ENCODE measurements around the gene TATDN2. TPM values are rescaled to one million over a fixed set of nuclear protein-coding genes. Genes with fewer than 3 reads are reported as not detected.

The TATDN2 gene
- total RNA-seq, 3 donors from 2014 or later, result 29.8 to 34.9 (median 34.4) TPM

- no peaks in the 10 kb centered on the region for H3K4me1 ChIP-seq (ENCODE audit: low read depth)
- H3K9me3 ChIP-seq, result no peaks in the 10 kb centered on the region
- ATAC-seq, result no peak
- intact Hi-C loops (cut with DNase I, micrococcal nuclease), result no loop called here
- no peak for TF ChIP-seq CTCF (IDR thresholded peaks at IDR 0.05)
- peaks cover 26% of the 10 kb centered on the region for H3K36me3 ChIP-seq (ENCODE audit: low read depth)
- H3K4me3 ChIP-seq, result no peak overlapping the region
- no peak for DNase-seq
These were observed 62.3 kb downstream of the TATDN2 start for GRCh38 chr3:10310578-10310977.

GRCh38 chr3:10311710-10312109 is 63.5 kb downstream of the TATDN2 start:
- intact Hi-C loops (cut with DNase I, micrococcal nuclease), result no loop called here
- Histone ChIP-seq H3K36me3 (ENCODE audit: low read depth) (peaks cover 26% of the 10 kb centered on the region), H3K4me1 (ENCODE audit: low read depth) (no peaks in the 10 kb centered on the region), H3K4me3 (no peak overlapping the region), H3K9me3 (no peaks in the 10 kb centered on the region)
- DNase-seq, result no peak
- no peak for ATAC-seq
- no peak for TF ChIP-seq CTCF (IDR thresholded peaks at IDR 0.05)

- TF ChIP-seq CTCF (IDR thresholded peaks at IDR 0.05), result no peak
These were observed 64.1 kb downstream of the TATDN2 start for GRCh38 chr3:10312391-10312790.

GRCh38 chr3:10312861-10313260 is 64.6 kb downstream of the TATDN2 start:
- no peak for TF ChIP-seq CTCF (IDR thresholded peaks at IDR 0.05)
- no peaks in the 10 kb centered on the region for H3K9me3 ChIP-seq
- DNase-seq (no peak), ATAC-seq (no peak)
- peaks cover 23% of the 10 kb centered on the region for H3K36me3 ChIP-seq (ENCODE audit: low read depth)
- no peaks in the 10 kb centered on the region for H3K4me1 ChIP-seq (ENCODE audit: low read depth)
- intact Hi-C loops (cut with DNase I, micrococcal nuclease), result no loop called here
- no peak overlapping the region for H3K4me3 ChIP-seq

More at GRCh38 chr3:10312391-10312790, 64.1 kb downstream of the TATDN2 start:
- no peak overlapping the region for H3K4me3 ChIP-seq
- no peaks in the 10 kb centered on the region for H3K9me3 ChIP-seq
- ATAC-seq (no peak), DNase-seq (no peak)
- intact Hi-C loops (cut with DNase I, micrococcal nuclease), result no loop called here
- H3K36me3 ChIP-seq (ENCODE audit: low read depth), result peaks cover 23% of the 10 kb centered on the region
- H3K4me1 ChIP-seq (ENCODE audit: low read depth), result no peaks in the 10 kb centered on the region

GRCh38 chr3:10315101-10315500 is 66.8 kb downstream of the TATDN2 start:
- H3K9me3 ChIP-seq, result no peaks in the 10 kb centered on the region
- DNase-seq (no peak), ATAC-seq (no peak)
- peaks cover 23% of the 10 kb centered on the region for H3K36me3 ChIP-seq (ENCODE audit: low read depth)
- intact Hi-C loops (cut with DNase I, micrococcal nuclease), result no loop called here
- no peak for TF ChIP-seq CTCF (IDR thresholded peaks at IDR 0.05)
- no peak overlapping the region for H3K4me3 ChIP-seq
- peaks cover 10% of the 10 kb centered on the region for H3K4me1 ChIP-seq (ENCODE audit: low read depth)

- no peaks in the 10 kb centered on the region for H3K9me3 ChIP-seq
- intact Hi-C loops (cut with DNase I, micrococcal nuclease), result no loop called here
- TF ChIP-seq CTCF (IDR thresholded peaks at IDR 0.05), result no peak
- H3K36me3 ChIP-seq (ENCODE audit: low read depth), result peaks cover 20% of the 10 kb centered on the region
- H3K4me3 ChIP-seq, result no peak overlapping the region
- H3K4me1 ChIP-seq (ENCODE audit: low read depth), result peaks cover 13% of the 10 kb centered on the region
- ATAC-seq (no peak), DNase-seq (no peak)
These were observed 67.6 kb downstream of the TATDN2 start for GRCh38 chr3:10315771-10316344.
